BE2C (cell line): Measurements from ENCODE around the gene DYRK1A.

Source experiments
- DNase-seq: peaks from one replicate; pipeline ENCODE4 v3.0.0-alpha.2; 2020
- H3K27me3 ChIP-seq: fragments of 250-450 bp; sonication (Bioruptor Pico); 2 replicates; pipeline ENCODE4 v1.5.1; 2020; ENCODE audit warnings: mild to moderate bottlenecking
- H3K36me3 ChIP-seq: fragments of 250-450 bp; sonication (Bioruptor Pico); 2 replicates; pipeline ENCODE4 v1.5.1; 2020; ENCODE audit warnings: mild to moderate bottlenecking
- H3K4me1 ChIP-seq: fragments of 250-450 bp; sonication (Bioruptor Pico); 2 replicates; pipeline ENCODE4 v1.5.1; 2020
- H3K4me3 ChIP-seq: 2 replicates; pipeline ENCODE4 v1.5.1; 2011; ENCODE audit warnings: low read depth, low read length
- H3K9me3 ChIP-seq: fragments of 250-450 bp; sonication (Bioruptor Pico); 2 replicates; pipeline ENCODE4 v1.5.1; 2020
- CTCF ChIP-seq: IDR thresholded peaks from 2 replicates; pipeline ENCODE4 v1.5.1; 2012; ENCODE audit warnings: mild to moderate bottlenecking, low read depth, low read length

DYRK1A gene

GRCh38 chr21:37564924-37565529, 198.5 kb downstream of the DYRK1A start:
- H3K4me3 ChIP-seq: peak overlapping the region; percentile 83
- no peak for TF ChIP-seq CTCF
- no peak for DNase-seq
- H3K27me3 ChIP-seq: no peaks in the 10 kb centered on the region
- H3K36me3 ChIP-seq: no peaks in the 10 kb centered on the region
- no peaks in the 10 kb centered on the region for H3K4me1 ChIP-seq
- no peaks in the 10 kb centered on the region for H3K9me3 ChIP-seq

- H3K36me3 ChIP-seq: no peaks in the 10 kb centered on the region
- TF ChIP-seq CTCF: no peak
- H3K4me1 ChIP-seq: no peaks in the 10 kb centered on the region
- no peaks in the 10 kb centered on the region for H3K27me3 ChIP-seq
- H3K9me3 ChIP-seq: no peaks in the 10 kb centered on the region
- no peak overlapping the region for H3K4me3 ChIP-seq
- no peak for DNase-seq
These were observed 199.1 kb downstream of the DYRK1A start for GRCh38 chr21:37565530-37566223.

- Histone ChIP-seq H3K4me1 (no peaks in the 10 kb centered on the region), H3K27me3 (no peaks in the 10 kb centered on the region), H3K4me3 (no peak overlapping the region), H3K9me3 (no peaks in the 10 kb centered on the region), H3K36me3 (no peaks in the 10 kb centered on the region)
- no peak for TF ChIP-seq CTCF
- no peak for DNase-seq
These were observed 200.4 kb downstream of the DYRK1A start for GRCh38 chr21:37566790-37567615.

- Histone ChIP-seq H3K4me1 (no peaks in the 10 kb centered on the region), H3K36me3 (no peaks in the 10 kb centered on the region), H3K27me3 (no peaks in the 10 kb centered on the region), H3K9me3 (no peaks in the 10 kb centered on the region), H3K4me3 (no peak overlapping the region)
- no peak for TF ChIP-seq CTCF
- no peak for DNase-seq
These were observed 201.8 kb downstream of the DYRK1A start for GRCh38 chr21:37568415-37568814.

GRCh38 chr21:37568916-37569315, 202.3 kb downstream of the DYRK1A start:
- Histone ChIP-seq H3K4me1 (no peaks in the 10 kb centered on the region), H3K36me3 (no peaks in the 10 kb centered on the region), H3K4me3 (no peak overlapping the region), H3K9me3 (no peaks in the 10 kb centered on the region), H3K27me3 (no peaks in the 10 kb centered on the region)
- DNase-seq: no peak
- no peak for TF ChIP-seq CTCF
